Measurements from ENCODE around the gene SUCNR1.
"Not testable (repeated sequence)": the region's sequence is repeated elsewhere in the genome, so short reads cannot be mapped to it uniquely, and the experiment has no call there.

SUCNR1 gene, protein sequence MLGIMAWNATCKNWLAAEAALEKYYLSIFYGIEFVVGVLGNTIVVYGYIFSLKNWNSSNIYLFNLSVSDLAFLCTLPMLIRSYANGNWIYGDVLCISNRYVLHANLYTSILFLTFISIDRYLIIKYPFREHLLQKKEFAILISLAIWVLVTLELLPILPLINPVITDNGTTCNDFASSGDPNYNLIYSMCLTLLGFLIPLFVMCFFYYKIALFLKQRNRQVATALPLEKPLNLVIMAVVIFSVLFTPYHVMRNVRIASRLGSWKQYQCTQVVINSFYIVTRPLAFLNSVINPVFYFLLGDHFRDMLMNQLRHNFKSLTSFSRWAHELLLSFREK

DNA sequence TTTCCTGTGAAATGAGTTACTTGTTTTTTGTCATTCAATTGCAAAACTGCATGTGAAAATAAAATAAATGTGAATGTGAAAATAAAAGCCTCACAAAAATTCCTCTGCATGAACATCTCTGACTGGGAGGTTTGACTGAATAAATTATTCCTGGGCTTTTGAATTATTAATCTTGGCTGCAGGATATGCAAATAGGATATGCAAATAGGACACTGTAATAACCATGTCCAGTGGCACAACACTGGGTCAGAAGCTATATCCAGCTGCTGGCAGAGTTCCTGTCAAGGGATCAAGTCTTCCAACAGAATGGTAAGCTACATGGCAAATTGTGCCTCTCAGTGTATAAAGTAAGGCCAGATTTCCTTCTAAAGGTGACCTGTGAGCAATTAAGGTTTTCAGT is at the start of gene SUCNR1:
Gene SUCNR1, plus strand, starts transcription at position 246 of the 400 bp plus-strand sequence. CDS start 6,250 bp downstream, outside the sequence.
- no peak for DNase-seq (ENCODE audit: low spot score)

DNA sequence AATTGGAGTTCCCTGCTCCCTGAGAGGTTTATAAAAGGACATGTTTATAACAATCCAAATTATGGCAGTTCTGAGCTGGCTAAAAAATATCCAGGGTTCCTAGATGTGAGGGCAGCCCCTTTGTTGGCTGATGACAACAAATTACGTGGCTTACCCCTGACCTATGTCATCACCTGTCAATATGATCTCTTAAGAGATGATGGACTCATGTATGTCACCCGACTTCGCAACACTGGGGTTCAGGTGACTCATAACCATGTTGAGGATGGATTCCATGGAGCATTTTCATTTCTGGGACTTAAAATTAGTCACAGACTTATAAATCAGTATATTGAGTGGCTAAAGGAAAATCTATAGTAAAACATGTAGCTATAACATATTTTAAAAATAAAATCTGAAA is 45.6 kb upstream of the SUCNR1 start:
- DNase-seq (ENCODE audit: low spot score) = no peak

DNA sequence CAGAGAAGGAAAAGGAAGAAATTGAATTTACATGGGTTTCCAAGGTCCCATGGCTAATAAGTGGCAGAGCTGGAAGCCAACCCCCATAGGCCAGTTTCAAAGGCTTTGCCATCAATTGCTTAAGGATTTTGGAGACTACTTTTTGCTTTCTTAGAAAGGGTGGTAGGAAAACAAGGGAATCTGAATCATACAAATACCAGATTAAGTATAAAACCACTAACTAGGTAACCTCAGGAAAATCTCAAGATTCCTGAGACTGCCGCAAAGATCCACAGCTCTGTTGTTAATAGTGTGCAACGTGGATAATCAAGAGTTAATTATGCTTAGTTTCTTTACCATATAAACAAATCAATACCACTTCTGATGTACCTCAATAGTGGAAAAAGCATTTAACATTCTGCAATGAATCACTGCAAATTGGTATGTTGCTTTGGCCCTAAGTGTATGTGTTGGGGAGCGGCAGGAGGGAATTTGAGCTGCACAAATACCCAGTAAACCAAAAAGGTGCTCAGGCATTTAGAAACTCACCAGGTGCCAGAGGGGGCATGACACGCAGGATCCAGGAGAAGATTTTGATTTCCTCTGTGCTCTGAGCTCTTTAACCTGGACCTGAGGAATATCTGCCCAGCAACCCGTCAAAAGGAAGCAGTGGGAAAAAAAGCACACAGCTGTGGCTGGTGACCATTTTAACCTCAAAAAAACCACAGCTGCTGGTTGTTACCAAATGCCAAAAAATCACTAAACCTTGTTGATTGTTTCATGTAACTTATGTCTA is 37.5 kb upstream of the SUCNR1 start:
- no peak for DNase-seq (ENCODE audit: low spot score)

DNA sequence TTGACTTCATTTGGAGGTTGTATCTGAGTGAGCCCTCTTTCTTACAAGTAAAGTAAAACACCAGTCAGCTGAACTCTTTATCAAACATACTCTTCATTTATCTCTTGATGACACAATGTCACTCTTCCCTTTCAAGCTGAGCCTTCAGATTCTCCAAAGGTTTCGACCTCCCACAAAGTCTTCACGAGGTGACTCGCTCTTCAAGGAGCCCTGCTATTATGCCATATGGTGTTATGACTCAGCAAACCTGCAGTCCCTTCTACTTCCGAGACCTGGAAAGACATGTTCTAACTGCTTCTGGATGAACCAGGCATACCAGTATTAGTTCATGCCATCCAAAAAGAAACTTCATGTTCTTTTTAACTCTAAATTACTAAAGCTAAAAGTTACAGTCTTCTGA is 36.4 kb upstream of the SUCNR1 start:
- no peak for DNase-seq (ENCODE audit: low spot score)

DNA sequence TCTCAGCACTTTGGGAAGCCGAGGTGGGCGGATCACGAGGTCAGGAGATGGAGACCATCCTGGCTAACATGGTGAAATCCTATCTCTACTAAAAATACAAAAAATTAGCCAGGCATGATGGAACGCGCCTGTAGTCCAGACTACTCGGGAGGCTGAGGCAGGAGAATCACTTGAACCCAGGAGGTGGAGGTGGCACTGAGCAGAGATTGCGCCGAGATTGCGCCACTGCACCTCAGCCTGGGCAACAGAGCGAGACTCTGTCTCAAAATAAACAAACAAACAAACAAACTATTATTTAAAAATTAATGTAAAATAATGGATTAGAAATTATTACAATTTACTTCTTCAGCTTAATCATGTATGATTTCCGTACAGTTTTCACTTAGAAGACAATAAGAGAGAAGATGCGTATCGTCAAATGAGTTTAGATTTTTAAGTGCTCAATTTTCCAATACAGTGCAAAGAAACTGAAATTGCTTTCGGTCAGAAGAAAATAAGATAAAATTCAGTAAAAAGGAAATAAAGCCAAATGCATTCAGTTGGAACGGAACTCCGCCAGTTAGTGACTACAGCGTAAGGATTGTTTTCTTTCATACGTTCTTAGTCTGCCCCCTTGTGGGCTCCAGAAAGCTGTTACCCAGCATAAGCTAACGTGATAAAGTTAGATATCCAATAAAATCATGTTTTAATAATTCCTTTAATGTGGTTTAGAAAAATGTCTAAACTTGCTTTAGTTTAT is 34.7 kb upstream of the SUCNR1 start:
- peak; percentile 60 for DNase-seq (ENCODE audit: low spot score)

DNA sequence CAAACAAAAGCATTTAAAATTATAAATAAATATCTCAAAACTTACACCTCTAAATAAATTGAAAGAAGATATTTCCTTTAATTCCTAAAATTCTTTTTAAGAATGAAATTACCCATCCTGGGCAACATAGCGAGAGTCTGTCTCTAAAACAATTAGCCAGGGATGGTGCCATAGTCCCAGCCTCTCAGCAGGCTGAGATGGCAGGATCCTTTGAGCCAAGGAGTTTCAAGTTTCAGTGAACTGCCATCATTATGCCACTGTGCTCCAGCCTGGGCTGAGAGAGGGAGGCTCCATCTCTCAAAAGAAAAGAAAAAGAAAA is 34.2 kb upstream of the SUCNR1 start:
- DNase-seq (ENCODE audit: low spot score) = no peak

DNA sequence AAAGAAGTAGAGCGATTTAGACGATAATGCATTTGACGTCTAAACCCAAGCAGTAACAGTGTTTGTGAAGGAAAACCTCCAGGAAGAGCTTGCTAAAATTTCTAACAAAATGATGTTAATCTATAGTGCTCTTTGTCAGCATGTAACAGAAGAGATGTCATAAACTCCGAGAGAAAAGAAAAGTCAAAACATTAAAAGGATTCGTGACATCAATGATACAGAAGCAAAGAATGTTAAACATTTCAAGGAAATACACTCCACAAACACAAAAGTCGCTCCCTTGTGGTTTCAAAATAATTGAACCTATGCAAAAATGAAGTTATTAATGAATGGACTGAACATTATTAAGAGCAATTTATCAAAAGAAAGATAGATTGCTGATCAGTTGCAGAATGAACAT is 31.6 kb upstream of the SUCNR1 start:
- no peak for DNase-seq (ENCODE audit: low spot score)

DNA sequence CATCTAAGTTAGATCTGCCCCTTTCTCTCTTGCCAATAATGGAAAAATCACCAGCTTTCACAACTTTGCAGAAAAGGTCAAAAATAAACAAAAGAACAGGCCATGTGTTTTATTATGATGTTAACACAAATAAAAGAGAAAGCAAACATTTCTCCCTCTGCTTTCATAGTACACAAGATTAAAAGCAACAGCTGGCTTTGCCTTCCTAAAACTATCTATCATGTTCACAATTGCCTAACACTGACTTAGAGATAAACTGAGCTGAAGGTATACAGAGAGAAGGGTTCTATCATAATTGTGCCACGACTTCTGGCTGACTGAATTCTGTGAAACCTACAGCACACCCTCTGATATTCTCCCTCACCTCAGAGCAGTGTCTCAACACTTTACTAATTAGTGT is 30.2 kb upstream of the SUCNR1 start:
- DNase-seq (ENCODE audit: low spot score) = no peak

DNA sequence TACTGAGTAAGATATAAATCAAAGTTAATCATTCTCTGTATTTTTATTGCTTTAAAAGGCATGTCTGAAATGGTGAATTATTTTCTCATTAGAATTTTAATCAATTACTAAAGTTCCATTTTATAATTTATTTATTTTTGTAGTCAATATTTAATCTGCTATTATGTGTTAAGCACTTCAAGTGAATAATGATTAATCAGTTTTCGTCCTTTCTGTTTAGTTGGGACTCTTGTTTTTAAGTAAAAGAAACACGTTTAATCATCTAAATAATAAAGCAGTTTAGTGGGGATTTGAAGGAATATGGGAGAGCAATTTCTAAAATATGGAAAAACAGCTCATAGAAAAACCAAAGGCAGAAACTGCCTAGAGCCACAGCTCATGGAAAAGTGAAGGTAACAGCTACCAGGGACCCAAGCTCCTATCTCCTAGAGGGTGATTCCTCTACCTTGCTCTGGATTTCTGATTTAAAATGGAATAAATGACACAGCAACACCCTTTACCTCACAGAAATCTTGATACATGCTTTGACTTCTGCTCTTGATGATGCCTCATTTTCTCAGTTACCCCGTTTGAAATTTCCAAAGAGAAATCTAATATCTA is 28.0 kb upstream of the SUCNR1 start:
- no peak for DNase-seq (ENCODE audit: low spot score)

DNA sequence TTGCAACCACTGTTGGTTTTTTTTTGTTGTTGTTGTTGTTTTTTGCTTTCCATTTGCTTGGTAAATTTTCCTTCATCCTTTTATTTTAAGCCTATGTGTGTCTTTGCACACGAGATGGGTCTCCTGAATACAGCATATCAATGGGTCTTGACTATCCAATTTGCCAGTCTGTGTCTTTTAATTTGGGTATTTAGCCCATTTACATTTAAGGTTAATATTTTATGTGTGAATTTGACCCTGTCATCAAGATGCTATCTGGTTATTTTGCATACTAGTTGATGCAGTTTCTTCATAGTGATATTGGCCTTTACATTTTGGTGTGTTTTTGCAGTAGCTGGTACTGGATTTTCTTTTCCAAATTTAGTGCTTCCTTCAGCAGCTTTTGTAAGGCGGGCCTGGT is 23.4 kb upstream of the SUCNR1 start:
- not testable (repeated sequence) for DNase-seq (ENCODE audit: low spot score)

DNA sequence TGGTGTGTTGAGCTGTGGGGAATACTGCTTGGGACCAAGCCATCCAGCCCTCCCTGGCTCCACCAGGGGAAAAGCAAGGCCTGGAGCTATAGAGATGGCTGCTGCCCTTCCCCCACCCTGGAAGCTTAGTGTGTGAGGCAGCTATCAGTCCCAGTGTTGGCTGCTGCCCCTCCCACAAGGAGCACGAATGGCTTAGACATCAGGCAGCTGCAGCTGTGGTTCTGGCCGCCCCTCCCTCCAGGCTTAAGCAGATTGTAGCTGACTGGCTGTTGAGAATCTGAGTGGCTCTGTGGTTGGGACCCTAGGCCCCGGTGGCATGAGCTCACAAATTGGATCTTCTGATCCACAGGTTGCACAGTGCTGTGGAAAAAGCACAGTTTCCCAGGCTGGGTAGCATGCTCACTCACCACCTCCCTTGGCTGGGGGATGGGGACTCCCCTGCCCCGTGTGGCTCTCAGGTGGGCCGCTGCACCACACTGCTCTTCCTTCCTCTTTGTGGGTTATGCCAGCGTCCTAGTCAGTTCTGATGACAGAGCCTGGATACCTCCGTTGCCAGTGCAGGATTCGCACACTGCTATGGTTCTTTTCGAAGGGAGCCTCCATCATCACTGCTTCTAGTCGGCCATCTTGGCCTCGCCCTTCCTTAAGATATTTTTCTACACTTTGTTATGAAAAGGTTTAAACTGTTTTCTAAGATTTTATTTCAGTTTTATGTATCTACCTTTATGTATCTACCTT is 21.2 kb upstream of the SUCNR1 start:
- no peak for DNase-seq (ENCODE audit: low spot score)

DNA sequence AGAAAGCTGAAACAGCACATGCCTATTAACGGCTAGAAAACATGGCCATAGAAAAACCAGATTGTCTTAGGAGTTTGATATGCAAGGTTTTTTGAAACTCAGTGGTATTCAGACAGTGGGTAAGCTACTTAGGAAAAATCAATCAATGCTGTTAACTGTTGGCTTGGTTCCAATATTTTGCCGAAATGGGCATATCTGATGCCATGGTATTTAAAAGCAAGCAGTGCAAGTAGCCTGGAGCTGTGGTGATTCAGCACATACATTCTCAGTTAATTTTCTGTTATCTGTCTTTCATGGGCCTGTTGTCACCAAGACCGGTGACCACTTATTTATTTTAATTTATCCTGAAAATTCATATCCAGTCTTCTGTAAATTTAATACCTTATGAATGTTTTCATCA is 17.3 kb upstream of the SUCNR1 start:
- no peak for DNase-seq (ENCODE audit: low spot score)

DNA sequence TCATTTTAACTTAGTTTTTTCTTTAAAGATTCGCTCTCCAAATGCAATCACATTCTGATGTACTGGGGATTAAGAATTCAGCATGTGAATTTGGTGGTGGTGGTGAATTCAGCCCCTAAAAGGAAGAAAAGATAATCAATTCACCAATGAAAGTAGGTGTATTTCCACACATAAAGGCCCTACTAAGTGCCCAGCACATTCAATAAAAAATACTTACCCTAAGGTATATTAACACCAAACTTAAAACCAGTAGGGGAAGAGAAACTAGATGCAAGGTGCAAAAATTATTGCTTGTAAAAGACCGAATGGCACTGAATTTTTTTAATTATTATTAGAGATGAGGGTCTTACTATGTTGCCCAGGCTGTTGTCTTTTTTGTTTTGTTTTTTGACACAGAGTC is 16.8 kb upstream of the SUCNR1 start:
- no peak for DNase-seq (ENCODE audit: low spot score)

DNA sequence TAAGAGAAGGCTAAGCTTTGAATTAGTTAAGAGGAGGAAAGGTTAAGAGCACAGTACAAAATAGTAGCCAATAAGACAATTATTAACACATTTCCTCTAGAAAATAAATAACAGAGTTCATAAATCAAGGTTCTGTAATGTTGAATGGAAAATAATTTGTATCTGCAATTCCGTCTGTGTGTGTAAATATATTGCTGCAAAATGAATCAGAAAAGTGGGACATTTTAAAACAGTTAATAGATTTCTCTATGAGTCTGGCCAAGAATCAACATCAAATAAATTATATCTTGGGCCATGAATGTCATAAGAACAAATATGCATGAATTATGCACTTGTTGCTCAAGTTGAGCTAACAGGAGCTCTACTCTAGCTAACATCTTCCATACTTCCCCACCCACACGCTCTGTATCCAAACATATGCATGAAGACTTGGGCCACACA is 14.2 kb upstream of the SUCNR1 start:
- no peak for DNase-seq (ENCODE audit: low spot score)

DNA sequence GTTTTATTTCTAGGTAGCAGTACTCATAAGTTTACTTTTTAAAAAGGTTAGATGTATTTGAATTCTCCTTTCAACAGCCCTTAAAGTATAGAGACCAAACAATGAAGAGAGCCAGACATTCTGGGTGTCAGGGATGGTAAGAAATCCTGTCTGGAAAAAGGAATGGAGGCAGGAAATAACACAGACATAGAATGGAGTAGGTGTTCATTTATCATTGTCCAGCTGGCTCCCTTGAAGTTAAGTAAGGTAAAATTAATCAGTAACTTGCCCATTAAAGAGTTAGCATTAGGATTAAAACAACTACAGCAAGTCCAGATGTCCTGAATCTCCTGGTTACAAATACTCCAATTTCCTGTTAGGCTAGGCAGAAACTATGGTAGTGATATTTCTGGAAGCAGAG is 13.5 kb upstream of the SUCNR1 start:
- DNase-seq (ENCODE audit: low spot score) = no peak

DNA sequence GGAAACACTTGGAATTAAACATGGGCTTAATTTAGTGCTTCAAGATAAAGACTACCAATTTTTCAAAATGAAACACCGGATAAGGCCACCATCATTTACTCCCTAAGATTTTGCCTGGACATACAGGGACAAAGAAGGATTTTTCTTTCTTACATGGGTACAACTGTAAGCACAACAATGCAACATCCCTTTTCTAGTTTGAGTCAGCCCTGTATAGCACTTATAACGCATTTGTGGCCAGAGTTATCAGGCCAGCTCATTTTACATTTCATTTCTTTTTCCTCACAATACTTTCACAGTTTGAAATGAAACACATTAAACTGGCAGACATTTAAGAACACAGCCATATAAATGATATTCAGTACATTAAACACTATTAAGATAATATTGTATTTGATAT is 9.8 kb upstream of the SUCNR1 start:
- no peak for DNase-seq (ENCODE audit: low spot score)

DNA sequence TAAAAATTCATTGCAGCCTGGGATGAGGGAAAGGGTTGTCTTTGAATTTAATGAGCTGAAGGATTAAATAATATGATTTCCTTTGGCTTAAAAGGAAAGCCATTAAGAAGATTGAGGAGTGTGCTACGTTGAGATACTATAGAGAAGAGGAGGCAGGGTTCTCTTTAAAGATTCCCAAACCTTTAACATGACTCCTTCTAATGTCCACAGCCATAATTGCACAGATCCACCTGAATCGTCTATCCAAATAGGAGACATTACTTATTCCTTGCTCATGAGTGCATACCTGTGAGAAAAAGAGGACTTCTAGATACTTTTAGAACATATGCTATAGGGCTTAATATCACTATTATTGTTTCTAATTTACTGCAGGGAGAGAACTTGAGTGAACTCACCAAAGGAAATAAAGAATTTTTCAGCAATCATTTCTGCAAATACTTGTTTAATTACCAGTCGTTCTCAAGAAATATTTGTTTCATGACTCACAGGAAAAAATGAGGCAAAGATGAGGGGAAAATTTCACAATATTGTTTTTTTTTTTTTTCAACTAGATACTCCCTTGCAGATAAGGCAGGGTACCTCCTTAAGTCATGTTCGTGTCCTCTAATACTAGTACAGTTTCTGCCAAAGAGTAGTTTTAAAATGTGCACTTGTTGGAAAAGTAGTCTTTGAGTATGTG is 8.9 kb upstream of the SUCNR1 start:
- DNase-seq (ENCODE audit: low spot score) = no peak

DNA sequence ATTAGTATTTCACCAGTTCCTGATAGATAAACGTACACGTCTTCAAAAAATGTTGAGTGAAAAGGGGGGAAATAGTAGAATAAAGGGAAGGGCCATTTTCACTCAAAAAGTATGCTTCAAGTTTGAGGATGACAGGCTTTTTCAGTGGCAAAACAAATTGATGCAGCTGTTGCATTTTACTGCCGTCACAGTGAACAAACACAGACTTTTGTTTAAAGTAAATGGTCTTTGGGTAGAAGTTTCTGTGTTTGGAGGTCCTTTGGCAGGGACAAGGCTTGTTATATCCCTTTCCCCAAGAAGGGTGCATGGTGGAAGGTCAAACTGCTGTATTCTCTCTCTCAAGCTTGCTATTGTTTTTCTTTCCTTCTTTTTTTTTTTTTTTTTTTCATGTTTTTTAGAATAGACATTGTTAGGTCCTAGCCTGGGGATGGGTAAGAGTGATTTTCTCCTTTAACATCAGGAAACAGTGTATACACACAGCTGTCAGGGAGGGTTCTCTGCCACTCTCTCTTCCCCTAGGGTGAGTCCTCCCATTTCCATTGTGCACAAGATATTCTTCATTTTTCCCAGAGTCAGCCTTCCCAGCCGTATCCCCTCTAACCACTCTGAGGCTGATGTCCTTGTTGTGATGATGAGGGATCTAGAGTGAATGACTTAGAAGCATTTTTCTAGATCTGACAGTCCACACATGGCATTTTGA is 6.6 kb upstream of the SUCNR1 start:
- no peak for DNase-seq (ENCODE audit: low spot score)

DNA sequence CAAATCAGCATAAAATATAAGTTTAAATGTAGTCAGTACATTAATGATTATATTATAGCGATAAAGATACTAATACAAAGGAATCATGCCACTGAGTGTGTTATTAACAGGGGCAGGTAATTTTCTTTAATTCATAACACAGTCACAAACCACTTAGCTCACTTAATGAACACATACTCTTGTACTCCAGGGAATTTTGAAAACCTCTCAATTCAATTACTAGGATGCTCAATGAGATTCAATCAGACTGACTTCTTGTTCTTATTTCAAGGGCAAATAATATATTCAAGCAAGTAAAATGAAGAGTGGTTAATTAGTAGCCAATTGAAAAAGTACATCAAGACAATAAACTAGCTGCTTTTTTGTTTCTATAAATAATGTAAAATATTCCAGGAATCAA is 5.8 kb upstream of the SUCNR1 start:
- DNase-seq (ENCODE audit: low spot score) = no peak

DNA sequence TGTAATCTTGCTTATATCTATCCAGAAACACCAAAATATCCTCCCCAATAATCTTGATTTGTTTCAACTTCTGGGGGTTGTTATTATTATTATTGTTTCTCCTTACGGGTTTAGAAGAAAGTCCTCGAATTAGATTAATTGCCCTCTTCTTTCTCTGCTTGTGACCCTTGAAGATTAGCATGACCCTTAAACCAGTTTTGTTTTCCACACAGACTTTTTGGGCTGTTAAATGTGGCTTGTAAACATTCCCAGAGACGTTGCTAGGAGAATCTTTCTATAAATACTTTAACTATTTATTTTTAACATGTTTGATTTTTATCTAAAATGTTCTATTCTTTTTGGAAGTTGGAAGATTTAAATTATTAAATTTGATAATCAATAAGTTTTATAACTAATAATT is 4.3 kb upstream of the SUCNR1 start:
- no peak for DNase-seq (ENCODE audit: low spot score)
